H1 (cell line): ENCODE measurements around the gene BCO1. TPM values are rescaled to one million over a fixed set of nuclear protein-coding genes. Genes with fewer than 3 reads are reported as not detected.

ENCODE experiments used
- polyA plus RNA-seq, 7 experiments: library from polyadenylated mRNA; depleted of rRNA in 3 of 7; stranded (reverse) in 5 of 7; unstranded in 2 of 7; fragments of >200 nt in 5 of 7; fragments of 200-250 nt in 2 of 7; gene quantifications; 1 replicate in 5 of 7; 2 replicates in 1 of 7; 4 replicates in 1 of 7; pipeline versions ENCODE4 v1.2.1 to v1.2.3, GENCODE V29; 2011 to 2013; ENCODE audit warnings: missing spikeins in 2 of 7, mixed read lengths in 2 of 7
- total RNA-seq: library from RNA; stranded (reverse); fragmentation: NEBNext Ultra II Directional; extraction: Animal tissue kit (Norgen Biotek cat#: 25700); gene quantifications from 2 replicates; pipeline ENCODE4 v1.2.1, GENCODE V29; 2021

The BCO1 gene
- total and polyA plus RNA-seq, 2 of the 8 experiments (the other 6 are each of a cell fraction or from before 2014, with no cell fraction given) = 0.21 TPM; not detected in 1

Other genes with a start within 250 kb of the BCO1 start
- 66.6 and 69.3 TPM in 2 replicates for gene CMC2, start 231.8 kb upstream of the BCO1 start, total RNA-seq
- 98.1 and 116 TPM in 2 replicates for gene CMC2, start 231.8 kb upstream of the BCO1 start, polyA plus RNA-seq (2011; rRNA removed)
- 57.2 and 67.0 TPM in 2 replicates for gene CENPN, start 231.5 kb upstream of the BCO1 start, total RNA-seq
- 28.2 and 32.8 TPM in 2 replicates for gene CENPN, start 231.5 kb upstream of the BCO1 start, polyA plus RNA-seq (2011; rRNA removed)
- gene ATMIN, start 202.8 kb upstream of the BCO1 start, total RNA-seq = 55.9 and 59.8 TPM in 2 replicates
- gene ATMIN, start 202.8 kb upstream of the BCO1 start, polyA plus RNA-seq (2011; rRNA removed) = 20.2 and 34.8 TPM in 2 replicates
- 0.60 and 1.1 TPM in 2 replicates for gene C16orf46, start 161.5 kb upstream of the BCO1 start, total RNA-seq
- gene C16orf46, start 161.5 kb upstream of the BCO1 start, polyA plus RNA-seq (2011; rRNA removed) = 0.48 and 0.52 TPM in 2 replicates
- 103 and 108 TPM in 2 replicates for gene GCSH, start 142.3 kb upstream of the BCO1 start, total RNA-seq
- gene GCSH, start 142.3 kb upstream of the BCO1 start, polyA plus RNA-seq (2011; rRNA removed) = 25.1 and 28.2 TPM in 2 replicates
- 23.9 and 25.6 TPM in 2 replicates for gene GAN, start 76.3 kb downstream of the BCO1 start, total RNA-seq
- gene GAN, start 76.3 kb downstream of the BCO1 start, polyA plus RNA-seq (2011; rRNA removed) = 3.3 and 4.5 TPM in 2 replicates
- gene CMIP, start 206.1 kb downstream of the BCO1 start, total RNA-seq = 53.2 and 62.0 TPM in 2 replicates
- 7.9 and 21.2 TPM in 2 replicates for gene CMIP, start 206.1 kb downstream of the BCO1 start, polyA plus RNA-seq (2011; rRNA removed)